Activated naive CD8-positive, alpha-beta T cell treated with anti-CD3 and anti-CD28 coated beads for 36 hours (primary cell): ENCODE measurements around the gene STOM. TPM values are rescaled to one million over a fixed set of nuclear protein-coding genes. Genes with fewer than 3 reads are reported as not detected.

ENCODE experiments used
- DNase-seq: peaks from one replicate; pipeline ENCODE4 v3.0.0; 2021
- H3K27ac Mint-ChIP-seq: one replicate; pipeline ENCODE4 v1.8.0; 2022; ENCODE audit warnings: mild to moderate bottlenecking, moderate library complexity, mixed read lengths
- H3K27me3 Mint-ChIP-seq: one replicate; pipeline ENCODE4 v1.8.0; 2022; ENCODE audit warnings: mild to moderate bottlenecking, mixed read lengths
- H3K36me3 Mint-ChIP-seq: one replicate; pipeline ENCODE4 v1.8.0; 2021; ENCODE audit warnings: mild to moderate bottlenecking, mixed read lengths
- H3K4me1 Mint-ChIP-seq: one replicate; pipeline ENCODE4 v1.8.0; 2021; ENCODE audit warnings: mixed read lengths
- H3K4me3 Mint-ChIP-seq: one replicate; pipeline ENCODE4 v1.8.0; 2022; ENCODE audit warnings: mild to moderate bottlenecking, moderate library complexity, mixed read lengths
- H3K9me3 Mint-ChIP-seq: one replicate; pipeline ENCODE4 v1.8.0; 2022; ENCODE audit warnings: mixed read lengths
- total RNA-seq, 2 experiments: library from RNA; stranded (reverse); gene quantifications; one replicate each; pipeline ENCODE4 v1.2.3, GENCODE V29; 2021

Gene STOM
- total RNA-seq, 2 experiments from 2014 or later: 36.0 to 36.3 TPM

DNA sequence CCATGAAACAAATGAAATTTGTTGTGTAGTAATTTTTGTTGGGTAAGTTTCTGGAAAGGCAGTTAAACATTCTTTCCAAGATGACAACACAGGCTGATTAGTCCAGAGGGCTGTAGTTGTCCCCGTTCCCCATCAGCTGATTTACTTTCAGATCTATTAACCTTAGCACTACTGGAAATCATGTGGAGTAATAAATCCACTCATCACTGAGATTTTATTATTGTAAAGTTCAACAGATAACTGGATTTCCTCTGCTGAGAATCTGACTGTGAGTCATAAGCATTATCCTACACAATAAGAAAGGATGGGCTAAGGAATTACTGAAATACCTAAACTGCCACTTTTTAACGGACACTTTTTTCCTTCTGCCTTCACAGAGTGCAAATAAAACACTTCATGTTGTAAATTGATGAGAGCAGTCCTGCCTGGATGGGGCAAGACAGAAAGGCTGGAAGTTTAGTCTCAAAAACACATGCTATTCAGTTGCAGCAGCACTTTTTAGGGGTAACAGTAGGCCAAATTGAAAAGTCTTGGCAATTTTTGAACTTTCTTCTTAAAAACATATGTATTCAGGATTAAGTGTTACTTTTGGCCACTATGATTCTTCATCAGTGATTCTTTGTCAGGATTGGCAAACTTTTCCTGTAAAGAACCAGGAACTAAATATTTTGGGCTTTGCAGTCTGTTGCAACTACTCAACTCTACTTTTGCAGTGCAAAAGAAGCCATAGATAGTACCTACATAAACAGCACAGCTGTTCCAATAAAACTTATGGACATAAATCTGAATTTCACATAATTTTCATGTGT, 7.0 kb downstream of the STOM start:
- Mint-ChIP-seq H3K27me3 (no peaks in the 10 kb centered on the region), H3K4me3 (no peak overlapping the region)

DNA sequence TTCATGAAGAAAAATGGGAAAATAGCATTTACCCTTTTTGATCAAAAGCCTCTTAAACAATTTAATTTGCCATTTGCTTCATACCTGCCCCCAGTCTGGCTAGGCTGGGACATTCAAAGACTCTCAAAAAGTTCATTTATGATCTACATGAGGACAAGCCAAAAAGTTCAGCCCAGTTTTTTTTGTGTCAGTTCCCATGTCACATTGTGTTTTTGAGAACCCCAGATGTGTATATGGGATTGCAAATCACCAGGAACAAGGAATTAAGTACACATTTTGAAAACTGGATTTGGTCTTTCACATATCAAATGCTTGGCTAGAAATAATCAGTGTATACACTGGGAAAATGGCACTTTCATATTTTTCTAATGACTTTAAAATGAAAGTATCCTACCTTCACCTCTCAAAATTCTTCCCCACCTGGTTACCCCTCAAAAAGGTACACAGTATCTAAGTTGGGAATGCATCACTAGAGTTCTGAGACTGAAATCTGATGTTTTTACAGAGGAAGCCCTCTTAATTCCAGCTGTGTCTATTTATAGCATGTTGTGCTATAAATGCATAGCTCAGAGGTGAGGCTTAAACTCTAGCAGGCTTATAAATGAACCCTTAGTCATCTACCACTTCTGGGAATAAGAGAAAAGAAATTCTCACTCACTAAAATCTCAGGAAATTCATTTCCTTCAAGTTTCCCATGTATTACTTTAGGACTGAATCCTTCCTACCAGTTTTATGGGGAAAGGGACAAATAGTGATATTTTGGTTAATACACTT, 9.3 kb downstream of the STOM start:
- H3K9me3 Mint-ChIP-seq: no peaks in the 10 kb centered on the region
- no peak overlapping the region for H3K27ac Mint-ChIP-seq
- peaks cover 1% of the 10 kb centered on the region for H3K36me3 Mint-ChIP-seq

More for the DNA sequence above, 7.0 kb downstream of the STOM start:
- no peak for DNase-seq
- no peak overlapping the region for H3K27ac Mint-ChIP-seq
- H3K36me3 Mint-ChIP-seq: peaks cover 3% of the 10 kb centered on the region
- no peaks in the 10 kb centered on the region for H3K9me3 Mint-ChIP-seq
- peaks cover 21% of the 10 kb centered on the region for H3K4me1 Mint-ChIP-seq

DNA sequence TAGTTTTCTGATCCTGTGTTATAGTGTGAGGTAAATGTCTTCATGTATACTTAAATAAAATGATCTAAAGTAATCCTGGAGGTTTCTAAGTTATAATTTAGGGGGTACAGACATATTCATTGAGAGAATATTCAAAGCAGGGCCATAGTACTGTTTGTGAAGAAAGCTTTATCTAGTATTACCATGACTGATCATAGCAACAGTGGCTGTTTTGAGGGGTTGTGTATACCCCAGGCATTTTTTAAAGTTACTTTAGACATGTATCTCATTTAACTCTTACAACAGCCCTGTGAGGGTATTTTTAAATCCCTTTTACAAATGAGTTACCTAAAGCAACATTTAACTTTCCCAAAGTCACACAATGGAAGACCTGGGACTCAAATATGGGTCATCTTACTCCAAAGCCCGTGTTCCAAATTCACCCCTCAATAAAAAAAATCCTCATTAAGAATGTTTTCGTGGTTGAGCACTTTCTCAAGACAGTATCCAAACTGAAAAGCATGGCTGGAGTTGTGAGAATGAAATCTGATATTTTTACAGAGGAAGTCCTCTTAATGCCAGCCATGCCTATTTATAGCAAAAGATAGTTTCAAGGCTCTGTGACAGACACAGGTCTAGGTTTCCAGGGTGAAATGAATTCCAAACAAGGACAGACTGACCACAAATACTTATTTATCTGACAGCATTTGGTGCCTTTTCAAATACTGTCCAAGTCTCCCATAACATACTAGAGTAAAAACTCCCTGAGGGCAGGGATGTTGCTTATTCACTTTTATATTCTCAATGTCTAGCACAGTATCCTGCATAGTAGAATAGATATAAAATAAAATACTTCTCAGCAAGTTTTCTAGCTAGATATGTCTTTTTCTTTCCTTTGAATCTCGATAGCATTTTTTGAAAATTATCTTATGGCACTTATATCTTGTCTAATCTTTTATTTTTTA, 10.4 kb downstream of the STOM start:
- Mint-ChIP-seq H3K4me1 (peaks cover 24% of the 10 kb centered on the region), H3K27me3 (no peaks in the 10 kb centered on the region), H3K4me3 (no peak overlapping the region), H3K27ac (no peak overlapping the region), H3K36me3 (peaks cover 7% of the 10 kb centered on the region), H3K9me3 (no peaks in the 10 kb centered on the region)
- DNase-seq: no peak

More for the DNA sequence above, 9.3 kb downstream of the STOM start:
- H3K27me3 Mint-ChIP-seq: no peaks in the 10 kb centered on the region
- H3K4me1 Mint-ChIP-seq: peaks cover 24% of the 10 kb centered on the region
- no peak overlapping the region for H3K4me3 Mint-ChIP-seq
- DNase-seq: no peak

DNA sequence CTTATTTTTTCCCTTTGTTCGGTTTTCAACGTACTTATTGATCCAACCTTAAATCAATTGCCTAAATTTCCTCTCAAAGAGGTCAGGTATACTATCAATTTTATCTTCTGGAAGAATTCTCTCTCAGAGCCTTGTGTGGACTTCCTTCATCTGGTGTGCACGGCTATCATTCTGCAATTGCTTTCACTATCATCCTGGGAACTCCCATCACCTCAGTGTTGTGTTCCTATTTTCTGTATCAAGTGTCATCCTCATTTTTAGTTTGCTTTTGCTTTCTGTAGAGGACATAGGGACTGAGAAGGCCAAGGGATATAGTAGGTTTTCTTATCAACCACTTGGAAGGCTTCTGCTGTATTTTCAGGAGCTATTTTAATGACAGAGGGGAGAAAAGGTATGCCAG, 11.3 kb downstream of the STOM start:
- Mint-ChIP-seq H3K9me3 (no peaks in the 10 kb centered on the region), H3K27me3 (no peaks in the 10 kb centered on the region), H3K36me3 (peaks cover 10% of the 10 kb centered on the region), H3K4me1 (peaks cover 30% of the 10 kb centered on the region), H3K27ac (peak overlapping the region; percentile 26), H3K4me3 (peak overlapping the region; percentile 42)
- DNase-seq: no peak

DNA sequence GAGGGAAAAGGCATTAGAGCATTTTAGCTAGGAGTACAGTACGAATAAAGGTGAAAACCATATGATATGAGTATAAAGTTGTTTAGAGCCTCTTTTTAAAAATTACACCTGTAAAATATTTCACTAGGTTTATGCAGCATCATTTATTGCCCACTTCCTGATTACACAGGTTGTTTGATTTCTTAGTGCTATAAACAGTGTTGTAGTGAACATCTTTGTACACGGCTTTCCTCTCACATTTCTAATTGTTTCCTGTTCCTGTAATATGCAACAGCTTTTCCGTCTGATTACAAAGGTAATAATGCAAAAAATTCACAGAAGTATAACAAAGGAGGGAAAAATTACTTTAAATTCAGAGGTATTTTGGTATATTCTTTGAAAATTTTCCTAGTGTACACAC, 13.0 kb downstream of the STOM start:
- Mint-ChIP-seq H3K4me1 (peaks cover 34% of the 10 kb centered on the region), H3K36me3 (peaks cover 18% of the 10 kb centered on the region), H3K9me3 (no peaks in the 10 kb centered on the region), H3K27ac (no peak overlapping the region), H3K4me3 (no peak overlapping the region), H3K27me3 (no peaks in the 10 kb centered on the region)
- no peak for DNase-seq

DNA sequence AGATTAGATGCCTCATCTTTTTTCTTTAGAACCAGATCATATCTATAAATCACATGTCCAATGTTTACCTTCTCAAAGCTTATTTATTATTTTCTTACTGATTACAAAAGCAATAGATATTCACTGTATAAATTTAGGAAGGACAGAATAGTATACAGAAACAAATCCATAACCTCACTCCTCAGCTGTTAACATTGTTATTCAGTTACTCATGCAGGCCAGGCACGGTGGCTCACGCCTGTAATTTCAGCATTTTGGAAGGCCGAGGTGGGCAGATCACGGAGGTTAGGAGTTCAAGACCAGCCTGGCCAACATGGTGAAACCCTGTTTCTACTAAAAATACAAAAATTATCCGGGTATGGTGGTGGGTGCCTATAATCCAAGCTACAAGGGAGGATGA, 15.3 kb downstream of the STOM start:
- DNase-seq: no peak
- H3K4me1 Mint-ChIP-seq: peaks cover 42% of the 10 kb centered on the region
- no peak overlapping the region for H3K4me3 Mint-ChIP-seq
- peaks cover 18% of the 10 kb centered on the region for H3K36me3 Mint-ChIP-seq
- H3K27ac Mint-ChIP-seq: no peak overlapping the region
- H3K27me3 Mint-ChIP-seq: no peaks in the 10 kb centered on the region
- H3K9me3 Mint-ChIP-seq: no peaks in the 10 kb centered on the region

DNA sequence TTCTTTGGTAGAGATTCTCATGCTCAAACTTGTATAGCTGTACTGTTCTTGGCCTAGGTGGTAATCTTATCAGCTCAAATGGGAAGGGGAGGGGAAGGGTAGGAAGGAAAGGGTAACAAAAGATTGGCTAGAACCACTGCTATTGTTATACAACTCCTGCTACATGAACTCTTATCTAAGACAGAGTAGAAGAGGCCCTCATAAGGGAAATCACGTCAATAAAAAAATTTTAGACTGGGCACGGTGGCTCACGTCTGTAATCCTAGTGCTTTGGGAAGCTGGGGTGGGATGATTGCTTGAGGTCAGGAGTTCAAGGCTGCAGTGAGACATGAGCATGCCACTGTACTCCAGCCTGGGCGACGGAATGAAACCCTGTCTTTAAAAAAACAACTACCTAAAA, 15.9 kb downstream of the STOM start:
- Mint-ChIP-seq H3K4me3 (no peak overlapping the region), H3K27me3 (no peaks in the 10 kb centered on the region), H3K27ac (peak overlapping the region; percentile 74), H3K9me3 (no peaks in the 10 kb centered on the region), H3K36me3 (peaks cover 18% of the 10 kb centered on the region), H3K4me1 (peaks cover 38% of the 10 kb centered on the region)
- no peak for DNase-seq

DNA sequence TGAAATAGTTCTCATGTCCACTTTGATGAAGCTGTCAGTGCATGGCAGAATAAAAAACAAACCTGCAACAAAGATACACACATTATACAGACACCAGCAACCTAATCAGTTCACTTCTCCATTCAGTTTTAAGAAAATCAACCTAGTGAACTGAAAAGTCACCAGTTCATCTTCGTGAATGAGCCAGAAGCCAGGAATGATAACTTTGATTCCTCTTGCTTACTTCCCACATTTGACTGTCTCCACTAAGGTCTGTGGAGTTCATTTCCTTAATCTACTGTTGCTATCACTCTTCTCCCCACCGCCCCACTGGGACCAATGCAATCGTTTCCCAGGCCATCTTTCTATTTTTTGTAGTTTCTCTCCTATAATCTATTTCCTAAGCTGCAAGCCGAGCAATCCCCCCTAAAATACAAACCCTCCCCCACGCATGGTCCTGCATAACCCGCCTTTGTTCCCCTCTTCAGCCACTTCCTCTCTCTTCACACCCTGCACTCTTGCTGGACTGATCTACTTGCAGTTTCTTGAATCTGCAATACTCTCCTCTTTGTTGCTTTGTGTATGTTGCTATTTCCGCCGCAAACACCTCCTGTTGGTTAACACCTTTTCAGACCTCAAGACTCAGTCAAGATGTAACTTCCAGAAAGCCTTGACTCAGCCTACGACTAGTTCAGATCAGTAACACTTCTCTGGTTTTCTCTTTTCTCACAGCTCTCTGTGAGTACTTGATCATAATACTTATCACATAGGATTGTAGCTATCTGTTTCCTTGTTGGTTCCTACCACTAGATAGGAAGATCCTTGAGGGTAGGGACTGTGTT, 16.6 kb downstream of the STOM start:
- H3K27me3 Mint-ChIP-seq: no peaks in the 10 kb centered on the region
- H3K9me3 Mint-ChIP-seq: no peaks in the 10 kb centered on the region
- no peak overlapping the region for H3K4me3 Mint-ChIP-seq
- peak overlapping the region; percentile 74 for H3K27ac Mint-ChIP-seq
- peak; percentile 55 for DNase-seq
- peaks cover 20% of the 10 kb centered on the region for H3K36me3 Mint-ChIP-seq
- H3K4me1 Mint-ChIP-seq: peaks cover 31% of the 10 kb centered on the region

DNA sequence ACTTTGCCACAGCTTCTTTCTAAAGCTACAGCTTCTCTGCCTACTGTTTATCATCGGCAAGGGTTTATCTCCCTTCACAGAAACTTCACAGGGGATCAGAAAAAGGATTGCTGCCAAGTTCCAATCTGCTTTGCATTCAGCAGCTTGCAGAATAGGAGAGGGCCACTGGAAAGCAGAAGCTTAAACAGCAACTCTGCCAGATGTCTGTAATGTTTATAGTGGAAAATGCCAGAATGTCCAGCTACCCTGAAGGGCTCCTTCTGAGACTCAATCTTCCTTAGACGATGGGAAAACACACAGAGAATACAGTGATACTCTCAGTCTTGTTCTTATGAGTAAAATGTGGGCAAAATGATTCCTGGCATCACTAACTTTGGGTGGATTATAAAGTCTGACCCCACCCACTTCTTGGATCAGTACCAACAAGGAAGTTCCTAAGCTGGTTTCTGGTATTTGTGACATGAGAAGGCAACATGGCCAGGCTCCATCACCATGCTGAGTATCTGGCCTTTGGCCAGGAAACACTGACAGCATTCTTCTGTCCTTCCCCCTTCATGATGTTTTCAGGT, 19.0 kb downstream of the STOM start:
- Mint-ChIP-seq H3K27me3 (no peaks in the 10 kb centered on the region), H3K9me3 (no peaks in the 10 kb centered on the region), H3K27ac (no peak overlapping the region), H3K4me3 (no peak overlapping the region), H3K4me1 (peaks cover 20% of the 10 kb centered on the region), H3K36me3 (peaks cover 24% of the 10 kb centered on the region)
- no peak for DNase-seq

DNA sequence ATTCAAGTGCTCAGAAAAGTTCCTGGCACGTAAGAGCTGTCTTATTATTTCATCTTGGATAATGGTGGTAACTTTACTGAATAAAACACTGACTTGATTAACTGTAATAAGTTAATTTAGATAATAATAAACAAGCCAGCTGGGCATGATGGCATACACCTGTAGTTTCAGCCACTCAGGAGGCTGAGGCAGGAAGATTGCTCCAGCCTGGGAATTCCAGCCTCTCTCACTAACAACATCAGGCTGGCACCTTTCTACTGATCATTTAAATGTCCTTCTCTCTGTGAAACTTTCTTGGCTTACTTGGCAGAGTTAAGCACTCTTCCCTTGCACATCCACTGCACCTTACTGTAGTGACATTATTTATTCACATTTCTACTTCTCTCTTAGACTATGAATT, 20.0 kb downstream of the STOM start:
- no peaks in the 10 kb centered on the region for H3K27me3 Mint-ChIP-seq
- H3K36me3 Mint-ChIP-seq: peaks cover 21% of the 10 kb centered on the region
- H3K27ac Mint-ChIP-seq: no peak overlapping the region
- H3K4me1 Mint-ChIP-seq: peaks cover 20% of the 10 kb centered on the region
- no peak for DNase-seq
- no peak overlapping the region for H3K4me3 Mint-ChIP-seq
- no peaks in the 10 kb centered on the region for H3K9me3 Mint-ChIP-seq

DNA sequence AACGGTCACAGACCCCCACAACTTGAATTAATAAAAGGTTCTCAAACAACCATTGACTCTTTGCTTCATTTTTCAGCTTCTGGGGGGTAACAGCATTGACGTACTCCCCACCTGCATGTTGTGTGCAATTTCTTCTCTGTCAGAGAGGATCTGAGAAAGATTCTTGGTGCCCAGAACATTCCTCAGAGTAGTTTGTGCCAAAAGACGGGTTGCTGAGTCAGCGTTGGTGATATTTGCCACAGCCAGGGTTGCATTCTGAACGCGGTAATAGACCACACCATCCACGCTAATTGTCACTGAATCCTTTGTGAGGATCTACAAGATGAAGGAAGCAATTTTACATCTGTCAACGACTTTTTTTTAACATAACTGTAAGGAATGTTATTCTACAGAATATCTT, 21.0 kb downstream of the STOM start:
- Mint-ChIP-seq H3K4me3 (no peak overlapping the region), H3K27ac (no peak overlapping the region), H3K27me3 (no peaks in the 10 kb centered on the region), H3K4me1 (peaks cover 18% of the 10 kb centered on the region), H3K9me3 (no peaks in the 10 kb centered on the region), H3K36me3 (peaks cover 16% of the 10 kb centered on the region)
- no peak for DNase-seq

DNA sequence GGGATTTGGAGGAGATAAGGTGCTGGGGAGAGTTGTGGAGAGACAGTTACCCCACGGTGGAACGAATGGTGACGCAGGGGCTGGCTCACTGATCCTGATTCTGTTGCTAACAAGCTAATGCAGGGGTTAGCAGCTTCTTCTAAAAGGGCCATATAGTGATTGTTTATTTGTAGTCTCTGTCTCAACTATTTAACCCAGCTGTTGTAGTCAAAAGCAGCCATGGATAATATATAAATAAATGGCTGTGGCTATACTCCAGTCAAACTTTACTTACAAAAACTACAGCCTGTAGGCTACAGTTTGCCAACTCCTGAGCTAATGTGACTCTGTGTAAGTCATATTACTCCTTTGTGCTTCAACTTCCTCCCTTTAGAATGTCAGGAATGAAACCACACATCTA, 21.8 kb downstream of the STOM start:
- Mint-ChIP-seq H3K4me1 (peaks cover 10% of the 10 kb centered on the region), H3K27me3 (no peaks in the 10 kb centered on the region), H3K27ac (no peak overlapping the region), H3K36me3 (peaks cover 13% of the 10 kb centered on the region), H3K9me3 (no peaks in the 10 kb centered on the region), H3K4me3 (no peak overlapping the region)
- DNase-seq: no peak

DNA sequence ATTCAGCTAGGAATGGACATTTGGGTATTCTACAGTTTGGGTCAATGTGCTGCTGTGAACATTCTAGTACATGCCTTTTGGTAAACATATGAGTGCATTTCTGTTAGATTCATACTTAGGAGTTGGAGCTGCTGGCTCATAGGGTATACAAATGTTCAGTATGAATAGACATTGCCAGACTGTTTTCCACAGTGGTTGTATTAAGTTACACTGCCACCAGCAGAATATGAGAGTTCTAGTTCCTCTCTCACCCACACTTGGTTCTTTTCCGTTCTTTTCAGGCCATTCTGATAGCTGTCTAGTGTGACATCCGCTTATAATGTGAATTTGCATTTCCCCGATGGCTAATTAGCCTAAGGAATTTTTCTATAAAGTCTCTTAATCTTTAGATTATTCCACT, 25.0 kb downstream of the STOM start:
- Mint-ChIP-seq H3K4me3 (no peak overlapping the region), H3K27ac (no peak overlapping the region), H3K27me3 (no peaks in the 10 kb centered on the region), H3K36me3 (peaks cover 12% of the 10 kb centered on the region), H3K4me1 (no peaks in the 10 kb centered on the region), H3K9me3 (no peaks in the 10 kb centered on the region)
- DNase-seq: no peak

DNA sequence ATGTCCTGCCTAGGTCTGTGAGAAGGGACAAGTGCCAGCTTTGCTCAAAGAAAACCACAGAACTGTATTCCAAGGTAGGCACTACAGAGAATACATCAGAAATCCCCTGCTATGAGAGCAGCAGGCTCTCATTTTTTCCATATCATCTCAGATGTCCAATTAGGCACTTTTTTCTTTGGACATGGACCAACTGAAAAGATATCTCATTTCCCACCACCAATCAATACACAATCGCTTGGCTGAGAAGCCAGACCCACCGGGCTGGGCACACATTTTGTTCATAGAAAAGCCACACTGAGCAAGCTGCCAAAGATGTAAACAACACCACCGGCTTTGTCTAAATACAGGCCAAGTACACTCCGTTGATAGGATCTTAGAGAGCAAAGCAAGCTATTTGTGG, 25.9 kb downstream of the STOM start:
- no peak overlapping the region for H3K27ac Mint-ChIP-seq
- H3K9me3 Mint-ChIP-seq: no peaks in the 10 kb centered on the region
- DNase-seq: no peak
- H3K4me1 Mint-ChIP-seq: no peaks in the 10 kb centered on the region
- H3K27me3 Mint-ChIP-seq: no peaks in the 10 kb centered on the region
- peaks cover 12% of the 10 kb centered on the region for H3K36me3 Mint-ChIP-seq
- no peak overlapping the region for H3K4me3 Mint-ChIP-seq
